Measurements from ENCODE around the gene KCNQ1. TPM values are rescaled to one million over a fixed set of nuclear protein-coding genes. Genes with fewer than 3 reads are reported as not detected.

Gene KCNQ1
- total and polyA plus RNA-seq, 2 of the 13 experiments (the other 11 are each of a cell fraction or from before 2014, with no cell fraction given), result 0.02 to 0.08 TPM

GRCh38 chr11:2426221-2426620 is 18.6 kb upstream of the KCNQ1 start:
- Histone ChIP-seq H3K4me2 (ENCODE audit: low read depth, low read length) (no peak overlapping the region), H3K36me3 (replicated peaks in 1 of 2; ENCODE audit: control insufficient read depth in 1 of 2, insufficient read depth in 2 of 2, low read length in 2 of 2) (no peaks in the 10 kb centered on the region), H3K79me2 (ENCODE audit: insufficient read depth, low read length) (no peaks in the 10 kb centered on the region), H3K9me3 (ENCODE audit: low read length) (no peaks in the 10 kb centered on the region), H3K4me3 (replicated peaks in 1 of 3; ENCODE audit: insufficient read depth in 1 of 3, low read depth in 2 of 3, low read length in 3 of 3) (no peak overlapping the region), H3K27me3 (ENCODE audit: control insufficient read depth in 1 of 2, insufficient read depth in 2 of 2, low read length in 2 of 2) (peaks cover 15 to 58% of the 10 kb centered on the region in 2 experiments), H3K4me1 (ENCODE audit: insufficient read depth, low read length) (peaks cover 4% of the 10 kb centered on the region; the same call in 1 of the 2 replicates), H3K27ac (ENCODE audit: extremely low read length, insufficient read depth, low read length) (no peak overlapping the region), H4K20me1 (ENCODE audit: insufficient read depth, low read length) (no peaks in the 10 kb centered on the region), H3K9ac (ENCODE audit: insufficient read depth, low read depth, low read length) (no peak overlapping the region), H2AFZ (ENCODE audit: low read length) (no peak overlapping the region)
- intact Hi-C loops (cut with micrococcal nuclease; ENCODE audit: unreplicated experiment), result no loop called here
- in situ Hi-C loops (cut with HindIII; ENCODE audit: extremely low pct_ligation_motif_present, low pct_unique_long_range_greater_than_20kb), result loop anchor here (5.0 to 10.0 kb wide), 2 partner anchors 106 to 269 kb away; partner anchors contain the start of gene KCNQ1OT1
- no peak for ATAC-seq
- DNase-seq (ENCODE audit: low spot score), result no peak
- TF ChIP-seq ZNF691 (CRISPR knock-in tag; IDR thresholded peaks at IDR 0.05; ENCODE audit: borderline replicate concordance, low read depth) (no peak), ZNF235 (CRISPR knock-in tag; IDR thresholded peaks at IDR 0.05; ENCODE audit: borderline replicate concordance) (no peak), FLYWCH1 (CRISPR knock-in tag; IDR thresholded peaks at IDR 0.05) (no peak), TBX3 (IDR thresholded peaks at IDR 0.05; ENCODE audit: borderline replicate concordance) (no peak), ZNF644 (CRISPR knock-in tag; IDR thresholded peaks at IDR 0.05; ENCODE audit: low read depth) (no peak), ZNF292 (CRISPR knock-in tag; IDR thresholded peaks at IDR 0.05; ENCODE audit: borderline replicate concordance, low read depth) (no peak), XBP1 (CRISPR knock-in tag; IDR thresholded peaks at IDR 0.05) (no peak), ATF1 (CRISPR knock-in tag; IDR thresholded peaks at IDR 0.05) (no peak)
- 0% methylated on average over 4 of the region's 13 CpGs for WGBS (ENCODE audit: low lambda C conversion rate)
- BruUV-seq (replicated peaks), result no TSS peak
- no peak for FAIRE-seq
- POLR2A ChIA-PET, result no interaction called here
- CTCF ChIA-PET (ENCODE audit: low intra/inter-chr PET ratio, low total read pairs), result no interaction called here

Measured in HepG2 (cell line).